ENCODE measurements around the gene PPP4R4.

DNA sequence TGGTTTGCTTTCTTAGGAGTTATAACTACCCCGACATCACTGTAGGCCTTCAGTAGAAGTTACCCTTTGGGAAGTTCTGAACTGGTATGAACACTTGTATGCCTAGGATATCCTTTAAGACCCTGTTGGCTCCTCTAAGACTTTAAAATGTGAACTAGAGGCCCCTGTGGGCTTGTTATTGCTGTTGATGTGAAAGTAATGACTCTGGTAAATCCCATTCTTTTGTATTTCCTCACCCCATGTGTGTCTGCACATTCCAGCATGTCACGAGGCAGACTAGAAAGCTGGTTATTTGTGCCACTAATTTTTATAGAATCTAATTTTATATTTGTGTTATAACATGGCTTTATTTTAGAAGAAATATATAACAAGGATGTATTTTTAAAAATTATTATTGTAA lies 70.1 kb downstream of the PPP4R4 start:
- TF ChIP-seq POLR2AphosphoS5 (IDR thresholded peaks at IDR 0.05) (no peak), CTCF (IDR thresholded peaks at IDR 0.05 in 8 of 11, conservative IDR thresholded peaks at IDR 0.05 in 3 of 11) (no peak), POLR2A (IDR thresholded peaks at IDR 0.05) (no peak)

Data from spleen (tissue), 7 donors.